Stimulated activated CD8-positive, alpha-beta memory T cell treated with anti-CD3 and anti-CD28 coated beads, Interleukin-7, amount 100 ng/mL, for 48 hours (primary cell): ENCODE measurements around the gene GLMP.

Experiments used
- DNase-seq, 2 donors: peaks; one replicate each; pipeline ENCODE4 v3.0.0-alpha.2; 2020; ENCODE audit warnings: low read depth in 1 of 2; ENCODE audit errors: extremely low read depth in 1 of 2

GLMP gene

GRCh38 chr1:156253634-156254033 is 41.8 kb downstream of the GLMP start:
- DNase-seq = no peak

GRCh38 chr1:156251527-156251926 is 44.0 kb downstream of the GLMP start:
- DNase-seq = no peak

- DNase-seq = no peak
Observed at GRCh38 chr1:156249593-156249992, 45.9 kb downstream of the GLMP start.

DNA sequence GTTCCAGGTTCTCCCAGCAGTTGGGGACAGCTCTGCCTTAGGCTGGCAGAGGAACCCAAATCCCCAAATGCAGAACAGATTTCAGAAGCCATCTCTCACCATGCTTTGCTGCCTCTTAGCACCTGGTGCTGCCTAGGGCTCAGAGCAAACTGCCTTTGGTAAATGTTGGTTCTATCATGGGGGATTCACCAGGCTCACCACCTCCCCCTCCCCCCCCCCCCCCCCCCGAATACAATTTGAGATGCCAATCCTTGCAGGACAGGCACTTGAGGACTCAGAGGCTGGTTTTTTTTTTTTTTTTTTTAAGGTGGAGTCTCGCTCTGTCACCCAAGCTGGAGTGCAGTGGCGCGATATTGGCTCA is 47.2 kb downstream of the GLMP start:
- no peak for DNase-seq

- DNase-seq = no peak
Observed at GRCh38 chr1:156247460-156248322, 47.8 kb downstream of the GLMP start, which contains the start of gene PAQR6. Gene PAQR6 (minus strand): TSS chr1:156248056. CDS start chr1:156246731, 1,325 bp downstream.

DNA sequence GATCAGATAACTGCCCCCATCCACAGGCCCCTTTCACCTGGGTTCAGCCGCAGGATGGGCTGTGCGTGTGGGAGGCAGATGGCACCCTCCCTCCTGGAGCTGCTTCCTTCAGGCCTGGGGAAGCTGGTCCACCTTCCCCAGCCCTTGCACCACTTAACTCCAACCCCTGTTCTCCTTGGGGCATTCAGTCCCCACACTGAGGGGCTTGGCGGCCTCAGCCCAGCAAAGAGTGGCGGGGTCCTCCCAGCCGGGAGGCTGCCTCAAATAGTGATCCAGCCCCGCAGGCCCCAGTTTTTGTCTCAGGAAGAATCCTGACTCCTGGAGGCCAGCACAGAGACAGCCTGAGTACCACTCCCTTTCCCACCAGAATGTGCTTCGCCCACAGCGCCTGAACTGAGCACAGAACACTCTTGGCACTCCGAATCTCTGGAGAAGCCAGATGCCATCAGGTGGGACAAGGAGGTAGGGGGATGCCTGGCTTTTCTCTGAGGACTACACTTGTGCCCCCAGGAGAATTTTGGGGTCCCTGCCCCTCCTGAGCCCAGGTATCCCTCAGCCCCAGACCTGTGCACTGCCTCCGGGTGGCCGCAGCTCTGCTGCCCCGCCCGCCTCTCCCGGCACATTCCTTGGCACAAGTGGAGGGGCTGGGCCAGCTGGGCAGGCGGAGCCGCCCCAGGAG is 48.6 kb downstream of the GLMP start:
- no peak for DNase-seq

DNA sequence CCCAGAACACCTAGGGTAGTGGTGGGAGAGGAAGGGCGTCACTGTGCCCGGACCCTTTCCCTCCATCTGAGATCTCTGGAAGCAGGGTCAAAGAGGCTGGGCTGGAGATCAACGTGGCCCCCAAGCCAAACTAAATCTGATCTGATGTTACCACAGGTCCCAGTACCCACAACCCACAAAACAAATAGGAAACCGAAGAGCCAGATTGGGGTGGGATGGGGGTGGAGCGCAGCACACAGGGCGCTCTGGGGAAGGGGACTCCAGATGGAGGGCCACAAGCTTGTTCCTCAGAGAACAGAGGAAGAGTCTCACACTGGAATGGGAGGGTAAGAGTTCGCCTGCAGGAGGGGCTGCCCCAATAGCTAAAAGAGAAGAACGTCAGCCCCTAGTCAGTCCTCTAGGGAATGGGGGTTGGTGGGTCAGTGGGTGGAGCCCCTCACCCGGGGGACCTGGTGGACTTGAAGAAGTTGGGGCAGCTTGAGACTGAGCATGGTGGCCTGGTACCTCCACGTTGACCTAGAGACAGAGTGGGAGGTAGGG is 49.2 kb downstream of the GLMP start:
- DNase-seq = no peak

- DNase-seq = no peak
Observed at GRCh38 chr1:156245451-156246232, 49.8 kb downstream of the GLMP start.

DNA sequence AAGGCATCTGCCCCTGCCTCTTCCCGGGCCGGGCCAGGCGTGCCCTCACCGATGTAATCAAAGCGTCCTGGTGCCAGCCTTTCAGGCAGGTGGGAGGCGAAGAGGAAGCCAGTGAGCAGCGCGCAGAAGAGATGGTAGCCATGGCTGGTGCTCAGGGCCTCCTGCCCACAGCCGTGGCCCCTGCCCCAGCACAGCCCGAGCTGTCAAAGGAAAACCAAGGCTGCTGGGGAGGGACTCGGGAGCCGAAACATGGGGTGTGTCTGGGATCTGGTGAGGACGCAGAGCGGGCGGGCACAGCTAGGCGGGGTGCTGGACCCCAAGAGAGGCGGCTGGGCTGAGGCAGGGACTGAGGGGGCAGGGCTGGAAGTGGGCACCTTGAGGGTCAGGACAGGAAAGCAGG is 50.8 kb downstream of the GLMP start:
- DNase-seq = no peak

GRCh38 chr1:156244126-156244525 is 51.4 kb downstream of the GLMP start:
- DNase-seq = no peak

DNA sequence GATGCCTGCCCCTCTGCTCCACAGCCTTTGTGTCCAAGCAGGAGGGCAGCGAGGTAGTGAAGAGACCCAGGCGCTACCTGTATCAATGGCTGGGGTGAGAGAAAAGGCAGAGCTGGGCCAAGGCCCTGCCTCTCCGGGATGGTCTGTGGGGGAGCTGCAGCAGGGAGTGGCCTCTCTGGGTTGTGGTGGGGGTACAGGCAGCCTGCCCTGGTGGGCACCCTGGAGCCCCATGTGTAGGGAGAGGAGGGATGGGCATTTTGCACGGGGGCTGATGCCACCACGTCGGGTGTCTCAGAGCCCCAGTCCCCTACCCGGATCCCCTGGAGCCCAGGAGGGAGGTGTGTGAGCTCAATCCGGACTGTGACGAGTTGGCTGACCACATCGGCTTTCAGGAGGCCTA is 52.7 kb downstream of the GLMP start:
- no peak for DNase-seq
